ENCODE measurements around the gene PTK6. TPM values are rescaled to one million over a fixed set of nuclear protein-coding genes. Genes with fewer than 3 reads are reported as not detected.

The PTK6 gene
- total RNA-seq, 1 donor from 2014 or later: 0.33 TPM

DNA sequence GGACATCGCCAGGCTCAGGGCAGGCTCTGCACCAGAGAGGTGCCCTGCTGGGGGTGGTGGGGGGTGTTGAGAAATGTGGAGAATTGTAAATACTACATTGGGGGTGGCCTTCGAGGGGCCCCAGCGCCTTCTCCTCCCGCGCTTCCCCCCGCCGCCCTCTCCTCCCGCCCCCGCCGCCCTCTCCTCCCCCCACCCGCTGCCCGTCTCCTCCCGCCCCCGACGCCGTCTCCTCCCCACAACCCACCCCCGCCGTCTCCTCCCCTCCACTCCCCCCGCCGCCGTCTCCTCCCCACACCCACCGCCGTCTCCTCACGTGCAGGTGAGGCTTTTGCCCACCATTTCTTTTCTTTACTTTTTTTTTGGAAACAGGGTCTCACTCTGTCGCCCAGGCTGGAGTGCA is 11.8 kb upstream of the PTK6 start:
- no peaks in the 10 kb centered on the region for H3K36me3 ChIP-seq (ENCODE audit: control insufficient read depth, insufficient read depth, low read length)
- H3K27me3 ChIP-seq (ENCODE audit: control insufficient read depth, insufficient read depth, low read length): peaks cover 41% of the 10 kb centered on the region
- H3K4me3 ChIP-seq (ENCODE audit: low read depth, low read length): no peak overlapping the region
- DNase-seq (ENCODE audit: low read depth): no peak
- TF ChIP-seq, protein P1, sequence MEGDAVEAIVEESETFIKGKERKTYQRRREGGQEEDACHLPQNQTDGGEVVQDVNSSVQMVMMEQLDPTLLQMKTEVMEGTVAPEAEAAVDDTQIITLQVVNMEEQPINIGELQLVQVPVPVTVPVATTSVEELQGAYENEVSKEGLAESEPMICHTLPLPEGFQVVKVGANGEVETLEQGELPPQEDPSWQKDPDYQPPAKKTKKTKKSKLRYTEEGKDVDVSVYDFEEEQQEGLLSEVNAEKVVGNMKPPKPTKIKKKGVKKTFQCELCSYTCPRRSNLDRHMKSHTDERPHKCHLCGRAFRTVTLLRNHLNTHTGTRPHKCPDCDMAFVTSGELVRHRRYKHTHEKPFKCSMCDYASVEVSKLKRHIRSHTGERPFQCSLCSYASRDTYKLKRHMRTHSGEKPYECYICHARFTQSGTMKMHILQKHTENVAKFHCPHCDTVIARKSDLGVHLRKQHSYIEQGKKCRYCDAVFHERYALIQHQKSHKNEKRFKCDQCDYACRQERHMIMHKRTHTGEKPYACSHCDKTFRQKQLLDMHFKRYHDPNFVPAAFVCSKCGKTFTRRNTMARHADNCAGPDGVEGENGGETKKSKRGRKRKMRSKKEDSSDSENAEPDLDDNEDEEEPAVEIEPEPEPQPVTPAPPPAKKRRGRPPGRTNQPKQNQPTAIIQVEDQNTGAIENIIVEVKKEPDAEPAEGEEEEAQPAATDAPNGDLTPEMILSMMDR (IDR thresholded peaks at IDR 0.05; ENCODE audit: insufficient read depth, low read length, poor library complexity, severe bottlenecking): no peak

DNA sequence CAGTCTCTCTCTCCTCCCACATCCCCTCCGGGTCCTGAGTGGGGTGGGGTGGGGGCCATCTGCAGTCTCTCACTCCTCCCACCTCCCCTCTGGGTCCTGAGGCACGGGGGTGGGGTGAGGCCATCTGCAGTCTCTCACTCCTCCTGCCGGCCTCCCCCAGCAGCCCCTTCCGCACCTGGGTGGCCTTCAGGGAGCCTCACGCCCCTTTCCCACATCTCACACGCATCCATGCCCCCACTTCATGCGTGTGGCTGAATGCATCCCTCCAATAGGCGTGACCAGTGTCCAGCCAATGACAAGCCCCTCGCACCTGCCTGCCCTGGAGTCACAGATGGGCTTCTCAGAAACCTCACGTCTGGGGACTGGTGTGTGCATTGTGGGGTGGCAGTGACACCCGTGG is 11.4 kb upstream of the PTK6 start:
- TF ChIP-seq, protein P1 (IDR thresholded peaks at IDR 0.05; ENCODE audit: insufficient read depth, low read length, poor library complexity, severe bottlenecking): no peak

DNA sequence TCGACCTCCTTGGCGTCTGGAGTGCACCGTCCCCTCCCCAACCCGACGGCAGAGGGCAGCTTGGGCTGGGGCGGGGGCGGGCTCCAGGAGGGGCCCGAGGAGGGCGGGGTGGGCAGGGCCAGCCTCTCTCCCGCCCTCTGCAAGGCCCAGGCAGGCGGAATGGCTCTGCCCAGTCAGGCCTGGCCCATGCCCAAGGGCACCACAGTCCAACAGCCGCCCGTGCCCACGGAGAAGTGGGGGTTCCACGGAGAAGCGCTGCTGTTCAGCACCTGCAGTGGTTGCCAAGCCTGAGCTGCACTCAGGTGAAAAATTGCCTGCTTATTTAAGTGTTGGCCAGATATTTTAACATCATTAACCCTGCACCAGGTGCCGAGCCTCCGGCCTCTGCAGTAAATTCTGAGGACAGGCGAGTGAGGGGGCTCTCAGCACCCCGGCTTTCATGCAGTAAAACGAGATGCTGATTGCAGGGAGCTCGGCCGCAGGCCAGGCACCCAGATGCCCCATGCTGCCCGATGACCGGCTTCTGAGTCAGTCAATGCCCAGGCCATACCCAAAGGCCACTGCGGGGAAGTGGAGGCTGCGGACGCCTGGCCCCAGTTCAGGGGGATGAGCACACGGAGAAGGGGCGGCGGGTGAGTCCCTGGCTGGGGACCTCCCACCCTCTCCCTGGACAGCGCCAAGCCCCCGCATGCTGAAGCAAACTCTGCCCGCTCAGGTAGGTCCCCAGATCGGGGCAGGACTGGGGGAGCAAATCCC is 10.7 kb upstream of the PTK6 start, which contains the start of gene SRMS:
Gene SRMS, minus strand, starts transcription at position 25 of the 756 bp plus-strand sequence. CDS start 286 bp downstream, outside the sequence.
- H3K36me3 ChIP-seq (ENCODE audit: control insufficient read depth, insufficient read depth, low read length): no peaks in the 10 kb centered on the region
- peaks cover 41% of the 10 kb centered on the region for H3K27me3 ChIP-seq (ENCODE audit: control insufficient read depth, insufficient read depth, low read length)
- no peak within 1 kb of the TSS for H3K4me3 ChIP-seq (ENCODE audit: low read depth, low read length)
- no peak for DNase-seq (ENCODE audit: low read depth)
- TF ChIP-seq, protein P1 (IDR thresholded peaks at IDR 0.05; ENCODE audit: insufficient read depth, low read length, poor library complexity, severe bottlenecking): no peak

More for the DNA sequence above, 11.4 kb upstream of the PTK6 start:
- no peaks in the 10 kb centered on the region for H3K36me3 ChIP-seq (ENCODE audit: control insufficient read depth, insufficient read depth, low read length)
- no peak for DNase-seq (ENCODE audit: low read depth)
- H3K27me3 ChIP-seq (ENCODE audit: control insufficient read depth, insufficient read depth, low read length): peaks cover 41% of the 10 kb centered on the region
- no peak overlapping the region for H3K4me3 ChIP-seq (ENCODE audit: low read depth, low read length)

DNA sequence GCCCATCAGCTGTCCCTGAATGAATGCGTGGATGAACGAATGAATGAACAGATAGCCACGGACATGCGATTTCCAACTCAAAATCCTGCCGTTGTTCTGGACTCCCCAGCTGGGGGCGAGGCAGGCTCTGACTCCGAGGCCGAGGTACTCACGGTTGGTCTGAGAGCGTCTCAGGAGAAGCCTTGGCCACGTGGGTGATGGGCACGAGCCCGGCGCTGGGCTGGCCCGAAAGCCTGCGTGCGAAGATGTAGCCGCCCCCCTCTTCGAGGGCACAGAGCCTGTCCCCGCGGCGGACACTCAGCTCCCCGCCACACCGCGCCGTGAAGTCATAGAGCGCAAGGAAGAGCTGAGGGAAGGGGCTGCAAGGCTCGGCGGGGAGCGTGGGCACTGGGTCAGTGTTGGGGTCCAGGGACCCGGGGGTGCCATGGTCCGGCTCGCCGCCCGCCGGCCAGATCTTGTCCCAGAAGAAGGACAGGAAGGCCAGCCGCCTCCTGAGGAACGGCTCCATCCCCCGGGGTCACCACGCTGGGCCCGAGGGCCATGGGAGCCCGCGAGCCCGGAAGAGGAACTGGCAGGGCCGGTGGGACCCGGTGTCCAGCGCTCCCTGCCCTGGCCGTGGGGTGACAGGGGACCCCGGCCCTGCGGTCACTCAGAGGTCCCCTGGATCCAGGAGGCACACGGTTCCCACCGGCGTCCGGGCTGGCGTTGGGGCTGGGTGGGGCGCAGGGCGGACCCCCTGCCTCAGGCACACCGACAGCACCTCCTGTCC is 10.0 kb upstream of the PTK6 start:
- DNase-seq (ENCODE audit: low read depth): no peak
- H3K27me3 ChIP-seq (ENCODE audit: control insufficient read depth, insufficient read depth, low read length): peaks cover 41% of the 10 kb centered on the region
- H3K4me3 ChIP-seq (ENCODE audit: low read depth, low read length): no peak overlapping the region
- TF ChIP-seq, protein P1 (IDR thresholded peaks at IDR 0.05; ENCODE audit: insufficient read depth, low read length, poor library complexity, severe bottlenecking): no peak
- H3K36me3 ChIP-seq (ENCODE audit: control insufficient read depth, insufficient read depth, low read length): no peaks in the 10 kb centered on the region

DNA sequence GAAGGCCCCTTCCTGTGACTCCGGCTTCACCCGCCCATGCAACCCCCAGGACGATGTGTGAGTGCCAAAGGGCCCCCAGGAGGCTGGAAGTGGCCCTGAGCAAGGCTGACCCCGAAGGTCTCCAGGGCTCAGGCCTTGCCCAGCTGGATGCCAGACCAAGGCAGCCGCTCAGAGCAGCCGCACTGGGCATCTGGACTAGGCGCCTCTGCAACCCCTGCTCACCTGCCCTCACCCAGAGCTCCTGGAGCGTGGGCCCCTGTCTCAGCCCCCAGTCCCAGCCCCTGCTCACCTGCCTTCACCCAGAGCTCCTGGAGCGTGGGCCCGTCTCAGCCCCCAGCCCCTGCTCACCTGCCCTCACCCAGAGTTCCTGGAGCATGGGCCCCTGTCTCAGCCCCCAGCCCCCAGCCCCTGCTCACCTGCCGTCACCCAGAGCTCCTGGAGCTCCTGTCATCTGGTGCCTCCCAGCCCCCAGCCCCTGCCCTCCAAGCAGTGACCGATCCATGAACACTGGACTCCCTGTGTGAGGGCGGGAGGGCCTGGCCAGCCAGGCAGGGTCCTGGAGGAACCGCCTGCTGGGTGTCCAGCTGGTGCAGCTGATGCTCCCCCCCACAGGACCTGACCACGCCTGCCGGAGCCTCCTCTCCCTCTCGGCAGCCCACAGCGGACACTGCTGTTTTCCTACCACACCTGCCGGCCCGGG is 9.2 kb upstream of the PTK6 start:
- TF ChIP-seq, protein P1 (IDR thresholded peaks at IDR 0.05; ENCODE audit: insufficient read depth, low read length, poor library complexity, severe bottlenecking): no peak
- Histone ChIP-seq H3K27me3 (ENCODE audit: control insufficient read depth, insufficient read depth, low read length) (peaks cover 41% of the 10 kb centered on the region), H3K4me3 (ENCODE audit: low read depth, low read length) (no peak overlapping the region)

More for the DNA sequence above, 9.2 kb upstream of the PTK6 start:
- DNase-seq (ENCODE audit: low read depth): no peak
- H3K36me3 ChIP-seq (ENCODE audit: control insufficient read depth, insufficient read depth, low read length): no peaks in the 10 kb centered on the region
